ENCODE results near the gene CHIT1. TPM values are rescaled to one million over a fixed set of nuclear protein-coding genes. Genes with fewer than 3 reads are reported as not detected.

The CHIT1 gene
- total RNA-seq, 2 experiments from 2014 or later: 0.58 to 1.1 TPM

DNA sequence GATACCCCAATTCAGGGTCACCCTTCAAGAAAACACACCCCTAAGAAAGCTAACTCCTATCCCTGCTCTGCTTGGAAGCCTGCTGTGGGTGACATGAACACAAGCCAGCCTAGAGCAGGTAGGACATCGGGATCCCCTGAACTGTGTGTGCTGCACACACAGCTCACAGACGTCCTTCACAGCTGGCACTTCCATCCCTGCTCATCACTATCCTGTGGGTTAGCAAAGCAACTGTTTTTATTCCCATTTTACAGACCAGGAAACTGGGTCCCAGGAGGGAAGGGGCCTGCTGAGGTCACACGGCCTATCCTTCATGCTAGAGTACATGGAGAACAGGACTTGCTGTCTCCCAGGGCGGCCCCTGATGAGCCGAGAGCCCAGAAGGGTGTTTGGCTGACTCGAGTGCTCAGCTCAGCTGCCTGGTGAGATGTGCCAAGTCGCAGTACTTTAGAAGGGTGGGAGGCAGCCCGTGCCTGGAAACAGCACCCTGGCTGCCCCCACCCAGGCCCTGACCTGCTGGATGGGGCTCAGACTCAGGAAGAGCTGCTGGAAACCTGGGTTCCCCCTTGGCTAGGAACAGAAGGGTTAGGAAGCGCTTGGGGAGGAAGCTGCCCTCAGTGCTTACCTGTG is 47.6 kb upstream of the CHIT1 start:
- TF ChIP-seq, protein P1, sequence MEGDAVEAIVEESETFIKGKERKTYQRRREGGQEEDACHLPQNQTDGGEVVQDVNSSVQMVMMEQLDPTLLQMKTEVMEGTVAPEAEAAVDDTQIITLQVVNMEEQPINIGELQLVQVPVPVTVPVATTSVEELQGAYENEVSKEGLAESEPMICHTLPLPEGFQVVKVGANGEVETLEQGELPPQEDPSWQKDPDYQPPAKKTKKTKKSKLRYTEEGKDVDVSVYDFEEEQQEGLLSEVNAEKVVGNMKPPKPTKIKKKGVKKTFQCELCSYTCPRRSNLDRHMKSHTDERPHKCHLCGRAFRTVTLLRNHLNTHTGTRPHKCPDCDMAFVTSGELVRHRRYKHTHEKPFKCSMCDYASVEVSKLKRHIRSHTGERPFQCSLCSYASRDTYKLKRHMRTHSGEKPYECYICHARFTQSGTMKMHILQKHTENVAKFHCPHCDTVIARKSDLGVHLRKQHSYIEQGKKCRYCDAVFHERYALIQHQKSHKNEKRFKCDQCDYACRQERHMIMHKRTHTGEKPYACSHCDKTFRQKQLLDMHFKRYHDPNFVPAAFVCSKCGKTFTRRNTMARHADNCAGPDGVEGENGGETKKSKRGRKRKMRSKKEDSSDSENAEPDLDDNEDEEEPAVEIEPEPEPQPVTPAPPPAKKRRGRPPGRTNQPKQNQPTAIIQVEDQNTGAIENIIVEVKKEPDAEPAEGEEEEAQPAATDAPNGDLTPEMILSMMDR (IDR thresholded peaks at IDR 0.05): no peak
- Mint-ChIP-seq H3K4me3 (peak overlapping the region; percentile 22), H3K27ac (peak overlapping the region; percentile 87), H3K9me3 (no peaks in the 10 kb centered on the region), H3K36me3 (ENCODE audit: low read depth) (no peaks in the 10 kb centered on the region), H3K27me3 (no peaks in the 10 kb centered on the region), H3K4me1 (ENCODE audit: low read depth) (peaks cover 70% of the 10 kb centered on the region)
- H3K27ac ChIP-seq (ENCODE audit: low read depth in 1 of 2, low read length in 2 of 2): peak overlapping the region; percentile 42 to 47
- POLR2A ChIA-PET: interaction anchor here (0.7 to 17.7 kb wide), 12 partner anchors 8 to 395 kb away, joined by 3 to 320 read pairs (median 4); partner anchors contain the start of gene BTG2
- intact Hi-C loops (cut with DNase I, micrococcal nuclease): loop anchor here in 1 of 2 experiments (10.0 kb wide), 1 partner anchor 518 kb away; the partner anchor contains the start of genes ZBED6 and ZC3H11A
- peaks cover 55% of the 10 kb centered on the region for H3K4me1 ChIP-seq (ENCODE audit: insufficient read depth, low read length)
- no peaks in the 10 kb centered on the region for H3K36me3 ChIP-seq (ENCODE audit: insufficient read depth, low read length)
- no peaks in the 10 kb centered on the region for H3K9me3 ChIP-seq (ENCODE audit: control insufficient read depth in 1 of 2, insufficient read depth in 1 of 2, low read length in 2 of 2)
- H3K4me3 ChIP-seq (ENCODE audit: low read length): no peak overlapping the region
- peak in 3 of 14 experiments; percentile 28 to 43 (median 42) for DNase-seq
- CTCF ChIA-PET: interaction anchor here (1.3 to 15.3 kb wide), 6 partner anchors 9 to 63 kb away, joined by 3 to 462 read pairs (median 32); no protein-coding TSS in a partner anchor
- ATAC-seq (ENCODE audit: poor library complexity): no peak
- H3K27me3 ChIP-seq (ENCODE audit: control insufficient read depth in 1 of 2, insufficient read depth in 2 of 2, low read length in 2 of 2): no peaks in the 10 kb centered on the region

DNA sequence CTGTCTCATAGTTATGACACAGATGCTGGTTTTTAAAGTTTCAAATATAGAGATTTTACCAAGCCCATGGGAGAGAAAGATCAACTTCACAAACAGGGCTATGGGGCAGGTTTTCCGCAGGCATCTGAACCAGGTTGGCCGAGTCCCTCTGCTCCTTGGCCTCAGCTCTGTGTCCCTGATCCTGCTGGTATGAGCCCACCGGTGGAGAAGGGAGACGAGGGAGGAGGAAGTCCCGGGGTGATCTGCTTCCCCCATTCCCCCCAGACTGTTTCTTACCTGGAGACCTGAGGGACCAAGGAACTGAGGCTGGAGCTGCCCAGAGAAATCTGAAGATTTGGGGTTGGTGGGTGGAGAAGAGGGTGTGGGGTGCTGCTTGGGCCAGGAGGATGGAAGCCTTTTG is 46.9 kb upstream of the CHIT1 start:
- intact Hi-C loops (cut with DNase I, micrococcal nuclease): loop anchor here in 1 of 2 experiments (10.0 kb wide), 1 partner anchor 518 kb away; the partner anchor contains the start of genes ZBED6 and ZC3H11A

DNA sequence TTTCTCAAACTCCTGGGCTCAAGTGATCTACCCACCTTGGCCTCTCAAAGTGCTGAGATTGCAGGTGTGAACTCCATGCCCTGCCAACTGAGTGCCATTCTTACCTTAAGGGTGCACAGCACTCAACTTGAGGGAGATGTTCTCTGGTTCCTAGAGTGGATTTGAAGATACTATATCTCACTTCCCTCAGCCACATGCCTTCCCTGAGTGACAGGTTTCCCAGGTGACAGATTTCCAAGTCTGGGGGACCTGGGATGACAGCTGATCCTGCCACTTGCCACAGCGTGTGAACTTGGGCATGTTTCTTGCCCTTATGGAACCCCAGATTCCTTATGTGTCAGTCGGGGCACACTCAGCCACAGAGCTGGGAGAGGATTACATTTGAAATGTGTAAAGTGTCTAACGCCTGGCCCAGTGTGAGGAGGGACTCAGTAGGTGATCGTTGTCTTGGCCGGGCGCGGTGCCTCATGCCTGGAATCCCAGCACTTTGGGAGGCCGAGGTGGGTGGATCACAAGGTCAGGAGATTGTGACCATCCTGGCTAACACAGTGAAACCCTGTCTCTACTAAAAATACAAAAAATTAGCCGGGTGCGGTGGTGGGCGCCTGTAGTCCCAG is 46.3 kb upstream of the CHIT1 start:
- CTCF ChIA-PET: interaction anchor here (0.7 to 15.3 kb wide), 4 partner anchors 8 to 64 kb away, joined by 3 to 462 read pairs (median 160); no protein-coding TSS in a partner anchor

More for the DNA sequence above, 46.9 kb upstream of the CHIT1 start:
- Histone ChIP-seq H3K27me3 (ENCODE audit: control insufficient read depth in 1 of 2, insufficient read depth in 2 of 2, low read length in 2 of 2) (no peaks in the 10 kb centered on the region), H3K36me3 (ENCODE audit: insufficient read depth, low read length) (no peaks in the 10 kb centered on the region), H3K9me3 (ENCODE audit: control insufficient read depth in 1 of 2, insufficient read depth in 1 of 2, low read length in 2 of 2) (no peaks in the 10 kb centered on the region), H3K4me3 (ENCODE audit: low read length) (no peak overlapping the region), H3K4me1 (ENCODE audit: insufficient read depth, low read length) (peaks cover 56% of the 10 kb centered on the region), H3K27ac (ENCODE audit: low read depth in 1 of 2, low read length in 2 of 2) (no peak overlapping the region)
- ChIA-PET POLR2A (interaction anchor here (0.6 to 17.7 kb wide), 6 partner anchors 9 to 830 kb away, joined by 3 to 320 read pairs (median 96); partner anchors contain the start of gene BTG2), CTCF (interaction anchor here (0.7 to 15.3 kb wide), 5 partner anchors 8 to 63 kb away, joined by 3 to 462 read pairs (median 60); no protein-coding TSS in a partner anchor)
- Mint-ChIP-seq H3K9me3 (no peaks in the 10 kb centered on the region), H3K27ac (peak overlapping the region; percentile 87), H3K4me3 (peak overlapping the region; percentile 20), H3K36me3 (ENCODE audit: low read depth) (no peaks in the 10 kb centered on the region), H3K27me3 (no peaks in the 10 kb centered on the region), H3K4me1 (ENCODE audit: low read depth) (peaks cover 69% of the 10 kb centered on the region)
- TF ChIP-seq, protein P1 (IDR thresholded peaks at IDR 0.05): no peak
- ATAC-seq (ENCODE audit: poor library complexity) (no peak), DNase-seq (peak in 2 of 14 experiments; percentile 1 to 5)

More for the DNA sequence above, 46.3 kb upstream of the CHIT1 start:
- Histone ChIP-seq H3K27ac (ENCODE audit: low read depth in 1 of 2, low read length in 2 of 2) (no peak overlapping the region), H3K36me3 (ENCODE audit: insufficient read depth, low read length) (no peaks in the 10 kb centered on the region), H3K4me1 (ENCODE audit: insufficient read depth, low read length) (peaks cover 62% of the 10 kb centered on the region), H3K4me3 (ENCODE audit: low read length) (no peak overlapping the region), H3K27me3 (ENCODE audit: control insufficient read depth in 1 of 2, insufficient read depth in 2 of 2, low read length in 2 of 2) (no peaks in the 10 kb centered on the region), H3K9me3 (ENCODE audit: control insufficient read depth in 1 of 2, insufficient read depth in 1 of 2, low read length in 2 of 2) (no peaks in the 10 kb centered on the region)
- Mint-ChIP-seq H3K27me3 (no peaks in the 10 kb centered on the region), H3K4me1 (ENCODE audit: low read depth) (peaks cover 76% of the 10 kb centered on the region), H3K4me3 (no peak overlapping the region), H3K9me3 (no peaks in the 10 kb centered on the region), H3K36me3 (ENCODE audit: low read depth) (no peaks in the 10 kb centered on the region), H3K27ac (peak overlapping the region; percentile 87)
- DNase-seq (peak in 2 of 14 experiments; percentile 1 to 4), ATAC-seq (ENCODE audit: poor library complexity) (no peak)
- POLR2A ChIA-PET: interaction anchor here (0.6 to 17.7 kb wide), 4 partner anchors 13 to 830 kb away, joined by 4 to 320 read pairs (median 238); partner anchors contain the start of gene BTG2
- TF ChIP-seq, protein P1 (IDR thresholded peaks at IDR 0.05): no peak
- intact Hi-C loops (cut with DNase I, micrococcal nuclease): loop anchor here in 1 of 2 experiments (10.0 kb wide), 1 partner anchor 519 kb away; the partner anchor contains the start of genes ZBED6 and ZC3H11A
